ENCODE results near the gene BACE2.

BACE2 gene

GRCh38 chr21:41228958-41229357, 61.0 kb downstream of the BACE2 start:
- WGBS (ENCODE audit: insufficient coverage) = no CpG with 5 or more reads among the region's 7 CpGs
- ChIA-PET POLR2A (no interaction called here), CTCF (no interaction called here)
- Histone ChIP-seq H3K9me3 (ENCODE audit: control extremely low read depth in 1 of 5, control insufficient read depth in 4 of 5, insufficient read depth in 2 of 5, low read depth in 1 of 5, low read length in 4 of 5) (no peaks in the 10 kb centered on the region), H3K27me3 (replicated peaks in 2 of 5; ENCODE audit: control insufficient read depth in 4 of 5, insufficient read depth in 5 of 5, low read length in 4 of 5) (no peaks in the 10 kb centered on the region), H3K4me3 (ENCODE audit: control insufficient read depth in 1 of 7, extremely low read depth in 1 of 7, insufficient read depth in 4 of 7, low read depth in 2 of 7, low read length in 6 of 7) (no peak overlapping the region), H3K27ac (ENCODE audit: insufficient read depth in 1 of 2, low read depth in 1 of 2, low read length in 2 of 2, poor library complexity in 1 of 2, severe bottlenecking in 2 of 2) (no peak overlapping the region), H3K4me1 (ENCODE audit: control extremely low read depth in 1 of 4, control insufficient read depth in 4 of 4, insufficient read depth in 4 of 4, low read length in 3 of 4) (no peaks in the 10 kb centered on the region), H3K36me3 (ENCODE audit: control insufficient read depth in 4 of 4, insufficient read depth in 4 of 4, low read length in 3 of 4) (no peaks in the 10 kb centered on the region)
- DNase-seq = no peak

- no peak overlapping the region for H3K27ac ChIP-seq (ENCODE audit: insufficient read depth in 1 of 2, low read depth in 1 of 2, low read length in 2 of 2, poor library complexity in 1 of 2, severe bottlenecking in 2 of 2)
- H3K4me1 ChIP-seq (ENCODE audit: control extremely low read depth in 1 of 4, control insufficient read depth in 4 of 4, insufficient read depth in 4 of 4, low read length in 3 of 4) = no peaks in the 10 kb centered on the region
- H3K4me3 ChIP-seq (ENCODE audit: control insufficient read depth in 1 of 7, extremely low read depth in 1 of 7, insufficient read depth in 4 of 7, low read depth in 2 of 7, low read length in 6 of 7) = no peak overlapping the region
- H3K27me3 ChIP-seq (replicated peaks in 2 of 5; ENCODE audit: control insufficient read depth in 4 of 5, insufficient read depth in 5 of 5, low read length in 4 of 5) = no peaks in the 10 kb centered on the region
- H3K9me3 ChIP-seq (ENCODE audit: control extremely low read depth in 1 of 5, control insufficient read depth in 4 of 5, insufficient read depth in 2 of 5, low read depth in 1 of 5, low read length in 4 of 5) = no peaks in the 10 kb centered on the region
- POLR2A ChIA-PET = no interaction called here
- peak in 1 of 3 donors; percentile 5 for DNase-seq
- whole genome bisulfite sequencing (ENCODE audit: insufficient coverage) = 98% methylated on average over 6 of the region's 10 CpGs
- CTCF ChIA-PET = no interaction called here
- no peaks in the 10 kb centered on the region for H3K36me3 ChIP-seq (ENCODE audit: control insufficient read depth in 4 of 4, insufficient read depth in 4 of 4, low read length in 3 of 4)
Measured at GRCh38 chr21:41229509-41230248, 61.7 kb downstream of the BACE2 start.

DNA sequence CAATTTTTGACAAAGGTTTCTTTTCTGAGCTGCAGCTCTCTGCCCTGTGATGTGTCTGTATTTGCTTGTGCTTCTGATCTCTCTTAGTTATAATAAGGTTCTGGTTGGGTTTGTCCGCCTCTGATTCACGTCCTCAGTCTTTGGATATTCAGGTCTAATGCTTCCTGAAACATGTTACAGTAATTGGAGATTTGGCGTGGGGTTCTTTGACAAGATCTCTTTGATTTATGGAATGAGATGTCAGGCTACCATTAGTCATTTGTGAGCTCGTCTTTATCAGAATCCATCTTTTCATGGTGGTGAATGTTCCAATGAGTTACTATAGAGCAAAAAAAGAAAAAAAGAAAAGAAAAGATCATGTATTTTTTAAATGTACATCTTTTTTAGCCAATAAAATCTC, 62.5 kb downstream of the BACE2 start:
- no peak for DNase-seq
- Histone ChIP-seq H3K9me3 (ENCODE audit: control extremely low read depth in 1 of 5, control insufficient read depth in 4 of 5, insufficient read depth in 2 of 5, low read depth in 1 of 5, low read length in 4 of 5) (no peaks in the 10 kb centered on the region), H3K27me3 (replicated peaks in 2 of 5; ENCODE audit: control insufficient read depth in 4 of 5, insufficient read depth in 5 of 5, low read length in 4 of 5) (no peaks in the 10 kb centered on the region), H3K27ac (ENCODE audit: insufficient read depth in 1 of 2, low read depth in 1 of 2, low read length in 2 of 2, poor library complexity in 1 of 2, severe bottlenecking in 2 of 2) (no peak overlapping the region), H3K4me3 (ENCODE audit: control insufficient read depth in 1 of 7, extremely low read depth in 1 of 7, insufficient read depth in 4 of 7, low read depth in 2 of 7, low read length in 6 of 7) (no peak overlapping the region), H3K36me3 (ENCODE audit: control insufficient read depth in 4 of 4, insufficient read depth in 4 of 4, low read length in 3 of 4) (no peaks in the 10 kb centered on the region), H3K4me1 (ENCODE audit: control extremely low read depth in 1 of 4, control insufficient read depth in 4 of 4, insufficient read depth in 4 of 4, low read length in 3 of 4) (no peaks in the 10 kb centered on the region)
- POLR2A ChIA-PET = no interaction called here
- 100% methylated on average over 1 of the region's 4 CpGs for WGBS (ENCODE audit: insufficient coverage)
- CTCF ChIA-PET = no interaction called here

GRCh38 chr21:41231060-41231459, 63.1 kb downstream of the BACE2 start:
- ChIA-PET CTCF (no interaction called here), POLR2A (no interaction called here)
- Histone ChIP-seq H3K4me1 (ENCODE audit: control extremely low read depth in 1 of 4, control insufficient read depth in 4 of 4, insufficient read depth in 4 of 4, low read length in 3 of 4) (no peaks in the 10 kb centered on the region), H3K9me3 (ENCODE audit: control extremely low read depth in 1 of 5, control insufficient read depth in 4 of 5, insufficient read depth in 2 of 5, low read depth in 1 of 5, low read length in 4 of 5) (no peaks in the 10 kb centered on the region), H3K27me3 (replicated peaks in 2 of 5; ENCODE audit: control insufficient read depth in 4 of 5, insufficient read depth in 5 of 5, low read length in 4 of 5) (no peaks in the 10 kb centered on the region), H3K27ac (ENCODE audit: insufficient read depth in 1 of 2, low read depth in 1 of 2, low read length in 2 of 2, poor library complexity in 1 of 2, severe bottlenecking in 2 of 2) (no peak overlapping the region), H3K4me3 (ENCODE audit: control insufficient read depth in 1 of 7, extremely low read depth in 1 of 7, insufficient read depth in 4 of 7, low read depth in 2 of 7, low read length in 6 of 7) (no peak overlapping the region), H3K36me3 (ENCODE audit: control insufficient read depth in 4 of 4, insufficient read depth in 4 of 4, low read length in 3 of 4) (no peaks in the 10 kb centered on the region)
- 95% methylated on average over 6 of the region's 6 CpGs for WGBS (ENCODE audit: insufficient coverage)
- no peak for DNase-seq

DNA sequence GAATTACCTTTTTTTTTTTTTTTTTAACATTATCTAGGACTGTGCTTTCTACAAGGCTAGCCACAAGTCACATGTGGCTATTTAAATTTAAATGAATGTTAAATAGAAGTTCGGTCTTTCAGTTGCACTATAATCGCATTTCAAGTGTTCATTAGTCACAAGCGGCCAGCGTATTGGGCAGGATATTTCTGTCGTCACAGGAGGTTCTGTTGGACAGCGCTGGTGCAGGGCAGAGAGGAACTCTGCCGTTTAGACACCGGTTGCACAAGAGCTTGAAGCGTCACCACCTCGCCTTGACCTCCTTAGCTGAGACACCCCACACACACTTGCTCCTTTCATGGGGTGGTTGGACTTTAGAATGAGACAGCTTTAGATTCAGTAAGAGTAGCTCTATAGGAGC, 64.1 kb downstream of the BACE2 start:
- POLR2A ChIA-PET = no interaction called here
- Histone ChIP-seq H3K4me1 (ENCODE audit: control extremely low read depth in 1 of 4, control insufficient read depth in 4 of 4, insufficient read depth in 4 of 4, low read length in 3 of 4) (no peaks in the 10 kb centered on the region), H3K36me3 (ENCODE audit: control insufficient read depth in 4 of 4, insufficient read depth in 4 of 4, low read length in 3 of 4) (no peaks in the 10 kb centered on the region), H3K4me3 (ENCODE audit: control insufficient read depth in 1 of 7, extremely low read depth in 1 of 7, insufficient read depth in 4 of 7, low read depth in 2 of 7, low read length in 6 of 7) (no peak overlapping the region), H3K27me3 (replicated peaks in 2 of 5; ENCODE audit: control insufficient read depth in 4 of 5, insufficient read depth in 5 of 5, low read length in 4 of 5) (no peaks in the 10 kb centered on the region), H3K9me3 (ENCODE audit: control extremely low read depth in 1 of 5, control insufficient read depth in 4 of 5, insufficient read depth in 2 of 5, low read depth in 1 of 5, low read length in 4 of 5) (no peaks in the 10 kb centered on the region), H3K27ac (ENCODE audit: insufficient read depth in 1 of 2, low read depth in 1 of 2, low read length in 2 of 2, poor library complexity in 1 of 2, severe bottlenecking in 2 of 2) (no peak overlapping the region)
- CTCF ChIA-PET = no interaction called here
- 98% methylated on average over 6 of the region's 10 CpGs for WGBS (ENCODE audit: insufficient coverage)
- DNase-seq = no peak

DNA sequence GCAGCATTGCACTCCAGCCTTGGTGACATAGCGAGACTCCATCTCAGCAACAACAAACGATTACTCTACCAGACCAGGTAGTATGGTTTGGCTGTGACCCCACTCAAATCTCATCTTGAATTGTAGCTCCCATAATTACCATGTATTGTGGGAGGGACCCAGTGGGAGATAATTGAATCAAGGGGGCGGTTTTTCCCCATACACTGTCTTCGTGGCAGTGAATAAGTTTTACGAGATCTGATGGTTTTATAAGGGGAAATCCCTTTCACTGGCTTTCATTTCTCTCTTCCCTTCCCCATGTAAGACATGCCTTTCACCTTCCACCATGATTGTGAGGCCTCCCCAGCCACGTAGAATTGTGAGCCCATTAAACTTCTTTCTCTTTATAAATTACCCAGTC, 66.0 kb downstream of the BACE2 start:
- no peaks in the 10 kb centered on the region for H3K4me1 ChIP-seq (ENCODE audit: control extremely low read depth in 1 of 4, control insufficient read depth in 4 of 4, insufficient read depth in 4 of 4, low read length in 3 of 4)
- H3K27ac ChIP-seq (ENCODE audit: insufficient read depth in 1 of 2, low read depth in 1 of 2, low read length in 2 of 2, poor library complexity in 1 of 2, severe bottlenecking in 2 of 2) = no peak overlapping the region
- no peak overlapping the region for H3K4me3 ChIP-seq (ENCODE audit: control insufficient read depth in 1 of 7, extremely low read depth in 1 of 7, insufficient read depth in 4 of 7, low read depth in 2 of 7, low read length in 6 of 7)
- H3K36me3 ChIP-seq (ENCODE audit: control insufficient read depth in 4 of 4, insufficient read depth in 4 of 4, low read length in 3 of 4) = no peaks in the 10 kb centered on the region
- no peak for DNase-seq
- 100% methylated on average over 3 of the region's 6 CpGs for WGBS (ENCODE audit: insufficient coverage)
- H3K27me3 ChIP-seq (replicated peaks in 2 of 5; ENCODE audit: control insufficient read depth in 4 of 5, insufficient read depth in 5 of 5, low read length in 4 of 5) = no peaks in the 10 kb centered on the region
- CTCF ChIA-PET = no interaction called here
- H3K9me3 ChIP-seq (ENCODE audit: control extremely low read depth in 1 of 5, control insufficient read depth in 4 of 5, insufficient read depth in 2 of 5, low read depth in 1 of 5, low read length in 4 of 5) = no peaks in the 10 kb centered on the region
- POLR2A ChIA-PET = no interaction called here

- CTCF ChIA-PET = no interaction called here
- POLR2A ChIA-PET = no interaction called here
- WGBS (ENCODE audit: insufficient coverage) = 100% methylated on average over 3 of the region's 5 CpGs
Measured at GRCh38 chr21:41234569-41234968, 66.6 kb downstream of the BACE2 start.

More at GRCh38 chr21:41234569-41234968, 66.6 kb downstream of the BACE2 start:
- Histone ChIP-seq H3K4me3 (ENCODE audit: control insufficient read depth in 1 of 7, extremely low read depth in 1 of 7, insufficient read depth in 4 of 7, low read depth in 2 of 7, low read length in 6 of 7) (no peak overlapping the region), H3K9me3 (ENCODE audit: control extremely low read depth in 1 of 5, control insufficient read depth in 4 of 5, insufficient read depth in 2 of 5, low read depth in 1 of 5, low read length in 4 of 5) (no peaks in the 10 kb centered on the region), H3K27ac (ENCODE audit: insufficient read depth in 1 of 2, low read depth in 1 of 2, low read length in 2 of 2, poor library complexity in 1 of 2, severe bottlenecking in 2 of 2) (no peak overlapping the region), H3K27me3 (replicated peaks in 2 of 5; ENCODE audit: control insufficient read depth in 4 of 5, insufficient read depth in 5 of 5, low read length in 4 of 5) (no peaks in the 10 kb centered on the region), H3K4me1 (ENCODE audit: control extremely low read depth in 1 of 4, control insufficient read depth in 4 of 4, insufficient read depth in 4 of 4, low read length in 3 of 4) (no peaks in the 10 kb centered on the region), H3K36me3 (ENCODE audit: control insufficient read depth in 4 of 4, insufficient read depth in 4 of 4, low read length in 3 of 4) (no peaks in the 10 kb centered on the region)
- no peak for DNase-seq

Data from common myeloid progenitor, CD34-positive (primary cell).